NCI-H1694 treated with DMSO at 0.1 percent for 48 hours (cell line): ENCODE data around the gene C6orf15.

ENCODE experiments used
- DNase-seq: peaks from one replicate; lab custom pipeline; 2025; lab: John Stamatoyannopoulos, UW

C6orf15 gene

DNA sequence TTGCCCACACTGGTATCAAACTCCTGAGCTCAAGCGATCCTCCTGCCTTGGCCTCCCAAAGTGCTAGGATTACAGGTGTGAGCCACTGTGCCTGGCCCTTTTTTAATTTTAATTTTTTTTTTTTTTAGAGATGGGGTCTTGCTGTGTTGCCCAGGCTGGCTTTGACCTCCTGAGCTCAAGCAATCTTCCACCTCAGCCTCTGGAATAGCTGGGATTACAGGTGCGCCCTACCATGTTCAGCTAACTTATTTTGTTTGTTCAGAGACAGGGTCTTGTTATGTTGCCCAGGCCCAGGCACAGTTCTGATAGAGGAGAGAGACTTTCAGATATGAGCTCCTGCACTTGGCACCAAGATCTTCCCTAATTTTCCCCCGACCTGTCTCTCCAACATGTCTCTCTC is 18.4 kb upstream of the C6orf15 start:
- no peak for DNase-seq

GRCh38 chr6:31129130-31129529 is 16.8 kb upstream of the C6orf15 start:
- DNase-seq, result no peak

DNA sequence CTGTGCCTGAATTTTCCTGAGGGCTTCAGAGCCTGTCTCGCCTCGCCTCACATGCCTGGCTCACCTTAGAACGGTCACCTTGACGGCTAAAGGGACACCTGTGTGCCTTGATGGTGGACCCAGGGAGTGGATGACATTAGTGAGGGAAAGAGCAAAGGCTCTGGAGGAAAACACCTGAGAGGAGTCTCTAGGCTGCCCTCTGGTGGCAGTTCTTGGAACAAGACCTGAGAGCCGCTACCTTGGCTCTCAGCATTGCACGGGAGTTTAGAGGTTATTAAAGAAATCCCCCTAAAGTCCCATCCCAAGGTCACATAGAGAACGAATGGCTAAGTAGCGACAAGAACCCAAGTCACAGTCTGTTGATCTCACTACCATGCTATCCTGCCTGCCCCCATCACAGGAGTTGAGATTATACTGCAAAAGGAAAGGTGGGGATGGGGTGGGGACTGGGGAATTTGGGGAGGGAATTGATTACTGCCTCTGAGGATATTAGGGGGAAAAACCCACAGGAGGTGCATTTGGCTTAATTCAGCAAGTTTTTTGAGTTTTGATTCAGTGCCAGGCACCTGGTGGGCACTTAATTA is 15.8 kb upstream of the C6orf15 start:
- DNase-seq, result no peak

GRCh38 chr6:31126396-31127175 is 14.2 kb upstream of the C6orf15 start:
- DNase-seq, result no peak

GRCh38 chr6:31125586-31126363 is 13.4 kb upstream of the C6orf15 start:
- no peak for DNase-seq

- no peak for DNase-seq
Observed at GRCh38 chr6:31125162-31125561, 12.8 kb upstream of the C6orf15 start.

GRCh38 chr6:31122791-31123706 is 10.7 kb upstream of the C6orf15 start:
- no peak for DNase-seq

DNA sequence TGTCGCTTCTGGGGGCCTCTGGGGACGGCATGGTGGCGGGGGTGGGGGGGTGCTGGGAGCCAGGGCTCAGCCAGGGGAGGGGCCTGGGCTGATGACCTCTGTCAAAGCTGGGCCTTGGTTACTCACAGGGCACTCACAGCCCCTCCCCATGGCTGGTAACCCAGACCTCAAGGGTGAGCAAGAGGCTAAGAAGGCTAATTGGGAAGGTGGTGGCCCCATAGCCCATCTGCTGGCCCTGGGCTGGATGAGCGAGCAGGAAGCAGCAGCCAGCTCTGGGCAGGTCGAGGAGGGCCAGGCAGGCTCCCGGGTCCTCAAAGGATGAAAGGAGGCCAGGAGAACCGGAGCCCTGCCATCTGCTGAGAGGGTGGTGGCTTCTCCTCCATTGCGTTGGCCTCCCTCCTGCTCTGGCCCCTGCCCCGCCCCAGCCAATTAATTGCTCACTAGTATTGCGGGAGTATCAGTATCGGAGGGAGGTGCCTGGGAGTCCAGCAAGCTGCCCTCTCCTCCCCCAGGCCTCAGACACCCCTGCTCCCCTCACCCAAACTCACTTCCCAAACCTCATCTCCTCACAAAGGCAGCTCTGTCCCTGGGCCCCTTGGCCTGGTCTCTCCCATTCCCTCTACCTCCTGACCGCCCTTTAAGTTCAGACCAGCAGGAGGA is 8.9 kb upstream of the C6orf15 start:
- no peak for DNase-seq

DNA sequence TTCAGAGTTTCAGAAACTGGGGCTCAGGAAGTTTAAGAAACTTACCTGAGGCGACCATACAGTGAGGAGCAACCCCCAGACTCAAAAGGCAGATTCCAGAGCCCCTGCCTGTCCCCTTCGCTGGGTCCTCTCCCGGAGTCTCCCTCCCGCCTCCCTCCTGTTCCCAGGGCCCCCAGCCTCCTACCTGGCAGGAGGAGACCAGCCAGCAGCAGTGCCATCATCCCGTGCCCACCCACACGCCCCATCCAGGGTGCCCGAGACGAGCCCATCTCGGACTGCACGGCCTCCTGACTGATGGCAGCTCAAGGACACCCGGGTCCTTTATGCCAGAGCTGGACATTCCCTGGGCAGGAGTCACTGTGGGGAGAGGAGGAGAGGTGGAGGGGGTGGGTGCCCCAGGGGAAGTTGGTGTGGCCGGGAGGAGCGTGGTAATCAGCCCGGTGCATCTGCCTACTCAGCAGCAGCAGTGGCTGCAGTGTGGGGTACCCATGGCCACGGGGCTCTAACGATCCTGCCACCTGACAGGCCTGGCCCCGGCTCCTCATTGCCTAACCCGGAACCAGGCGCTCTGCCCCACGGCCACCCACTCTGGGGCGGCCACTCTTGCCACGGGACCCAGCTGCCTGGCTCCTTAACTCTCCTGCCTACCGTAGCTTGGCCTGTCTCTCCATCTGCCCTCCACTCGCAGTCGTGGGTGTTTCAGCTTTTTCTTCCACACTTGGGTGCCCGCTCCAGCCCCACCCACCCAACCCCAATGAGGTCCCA is 8.0 kb upstream of the C6orf15 start, which contains the start of gene CDSN:
TSS of gene CDSN (minus strand) at position 296 of the 765 bp plus-strand sequence. CDS start at position 269, 27 bp downstream.
- no peak for DNase-seq

DNA sequence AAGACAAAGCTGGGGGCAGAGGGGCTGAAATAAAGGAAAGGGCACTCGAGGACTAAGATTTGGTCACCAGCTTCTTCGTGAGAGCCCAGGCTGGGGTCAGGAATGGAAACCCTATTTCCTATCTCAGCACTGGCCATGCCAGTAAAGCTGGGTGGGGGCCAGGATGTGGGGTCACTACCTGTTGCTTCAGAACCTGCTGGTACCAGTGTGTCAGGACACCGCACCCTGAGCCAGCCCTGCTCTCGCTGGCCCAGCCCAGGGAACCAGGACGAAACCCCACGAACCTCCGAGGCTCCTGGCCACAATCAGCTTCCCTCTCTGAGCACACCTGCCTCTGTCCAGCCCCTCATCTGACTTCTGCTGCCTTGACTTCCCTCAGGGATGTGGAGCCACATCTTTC is 5.8 kb upstream of the C6orf15 start:
- no peak for DNase-seq

- no peak for DNase-seq
Observed at GRCh38 chr6:31116661-31117385, 4.4 kb upstream of the C6orf15 start.

GRCh38 chr6:31115941-31116560 is 3.7 kb upstream of the C6orf15 start:
- no peak for DNase-seq

DNA sequence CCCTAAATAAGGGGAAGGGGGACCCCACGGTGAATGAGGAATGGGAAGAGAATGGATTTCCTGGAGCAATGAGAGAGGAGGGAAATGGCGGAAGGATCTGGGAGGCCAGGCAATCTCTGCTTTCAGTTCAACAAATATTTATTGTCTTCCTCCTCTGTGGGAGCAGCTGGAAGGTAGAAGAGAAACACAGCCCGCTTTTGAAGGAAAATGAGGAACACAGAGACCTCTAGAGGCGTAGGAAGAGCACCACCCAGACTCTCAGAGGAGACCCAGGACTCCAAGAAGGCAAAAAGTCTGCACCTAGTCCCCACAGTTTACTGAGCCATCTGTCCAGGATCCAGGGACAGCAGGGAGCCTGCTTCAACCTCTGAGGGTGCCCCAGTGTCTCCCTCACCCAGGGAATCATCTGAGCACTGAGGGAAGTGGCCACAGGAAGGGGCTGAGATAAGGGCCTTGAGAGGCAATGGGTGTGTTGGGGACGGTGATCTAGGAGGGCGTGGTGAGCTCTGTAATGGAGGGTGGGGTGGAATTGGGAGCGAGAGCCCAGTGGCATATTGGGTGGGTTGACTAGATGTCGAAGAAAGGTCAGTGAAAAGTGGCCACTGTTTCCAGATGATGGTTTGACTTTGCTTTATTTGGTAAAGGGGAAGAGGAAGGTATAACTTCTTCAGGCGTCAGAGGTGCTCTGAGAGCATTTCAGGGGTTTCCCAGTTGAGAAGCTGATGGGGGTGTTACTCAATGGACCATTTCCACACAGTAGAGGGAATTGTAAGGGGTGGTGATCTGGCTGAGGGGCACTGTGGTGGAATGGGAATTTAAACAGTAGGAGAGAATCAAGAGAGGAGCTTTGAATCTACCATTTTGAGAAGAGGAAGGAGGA is 2.8 kb upstream of the C6orf15 start:
- no peak for DNase-seq

GRCh38 chr6:31114541-31114878 is 2.1 kb upstream of the C6orf15 start, which contains the start of gene PSORS1C1:
TSS of gene PSORS1C1 (plus strand) at chr6:31114800. CDS start at chr6:31129633, 14,833 bp downstream.
- no peak for DNase-seq

DNA sequence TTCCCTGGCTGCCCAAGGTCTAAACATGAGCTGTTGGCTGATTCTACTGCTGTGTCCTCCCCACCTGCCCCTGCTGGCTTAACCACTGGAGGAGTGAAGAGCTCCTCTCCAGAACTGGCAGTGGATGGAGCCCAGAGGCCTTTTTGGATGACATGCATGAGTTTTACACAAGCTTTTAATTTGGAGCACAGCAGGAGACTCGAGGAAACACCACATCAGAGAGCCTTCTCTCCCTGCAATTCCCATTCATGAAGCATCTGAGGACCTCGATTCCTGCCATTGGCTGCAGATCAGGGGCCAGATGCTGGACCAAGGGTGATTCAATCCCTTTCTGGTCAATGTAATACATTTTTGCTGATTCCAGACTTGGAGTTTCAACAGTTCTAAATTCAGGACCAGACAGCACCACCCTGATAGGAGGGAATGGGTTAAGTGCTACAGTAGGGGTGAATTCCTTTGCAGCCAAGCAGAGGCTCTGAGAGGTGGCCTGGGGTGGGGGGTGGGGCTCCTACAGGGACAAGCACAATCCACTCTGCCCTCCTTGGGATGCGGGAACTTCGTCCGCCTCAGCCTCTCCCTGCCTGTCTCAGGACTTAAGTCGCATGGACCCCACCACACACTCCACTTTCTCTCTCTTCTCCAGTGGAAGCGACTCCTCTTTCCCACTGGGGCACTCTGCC is 1.6 kb upstream of the C6orf15 start:
- no peak for DNase-seq

- no peak for DNase-seq
Observed at GRCh38 chr6:31111712-31112111, 663 bp downstream of the C6orf15 start.

- no peak for DNase-seq
Observed at GRCh38 chr6:31110825-31111582, 1.4 kb downstream of the C6orf15 start.
